SK-N-SH treated with all-trans-retinoic acid at 6 μM for 48 hours (cell line): ENCODE measurements around the gene ZNF205.

Experiments
- ATAC-seq: fragments of 200-7000 bp; cut with Tn5 transposase; 3 replicates; pipeline ENCODE4 v1.9.1; 2020; ENCODE audit warnings: mild to moderate bottlenecking, moderate library complexity
- ARNTL ChIP-seq: fragments of 450-650 bp; formaldehyde crosslinking; IDR thresholded peaks from 2 replicates; pipeline ENCODE4 v1.5.0; 2020; ENCODE audit warnings: low read depth, mild to moderate bottlenecking, moderate library complexity, borderline replicate concordance
- ESRRG ChIP-seq: fragments of 250-450 bp; sonication (Bioruptor Pico); IDR thresholded peaks from 2 replicates; pipeline ENCODE4 v1.6.1; 2021; ENCODE audit warnings: mild to moderate bottlenecking
- GLIS3 ChIP-seq: fragments of 250-450 bp; sonication (Bioruptor Pico); IDR thresholded peaks from 2 replicates; pipeline ENCODE4 v1.5.0; 2020; ENCODE audit warnings: mild to moderate bottlenecking, moderate library complexity
- ISL1 ChIP-seq: fragments of 250-450 bp; sonication (Bioruptor Pico); IDR thresholded peaks from 2 replicates; pipeline ENCODE4 v2.1.2; 2022; ENCODE audit warnings: mild to moderate bottlenecking, moderate library complexity
- OSR1 ChIP-seq: fragments of 250-450 bp; sonication (Bioruptor Pico); IDR thresholded peaks from 2 replicates; pipeline ENCODE4 v1.8.0; 2022; ENCODE audit warnings: moderate library complexity, mild to moderate bottlenecking, inconsistent platforms
- PPARA ChIP-seq: fragments of 250-450 bp; sonication (Bioruptor Pico); IDR thresholded peaks from 2 replicates; pipeline ENCODE4 v1.5.0; 2020; ENCODE audit warnings: mild to moderate bottlenecking, borderline replicate concordance
- RARB ChIP-seq: fragments of 250-450 bp; sonication (Bioruptor Pico); IDR thresholded peaks from 2 replicates; pipeline ENCODE4 v1.8.0; 2021; ENCODE audit warnings: mild to moderate bottlenecking, moderate library complexity
- SNAI2 ChIP-seq: fragments of 250-450 bp; sonication (Bioruptor Pico); IDR thresholded peaks from 2 replicates; pipeline ENCODE4 v1.5.0; 2020; ENCODE audit warnings: mild to moderate bottlenecking, moderate library complexity
- TCF4 ChIP-seq: fragments of 250-450 bp; sonication (Bioruptor Pico); IDR thresholded peaks from 2 replicates; pipeline ENCODE4 v1.8.0; 2021; ENCODE audit warnings: mild to moderate bottlenecking, moderate library complexity, borderline replicate concordance
- TOX ChIP-seq: fragments of 250-450 bp; sonication (Bioruptor Pico); IDR thresholded peaks from 2 replicates; pipeline ENCODE4 v1.8.0; 2021; ENCODE audit warnings: mild to moderate bottlenecking, moderate library complexity, borderline replicate concordance
- ZC3H10 ChIP-seq: fragments of 250-450 bp; sonication (Bioruptor Pico); IDR thresholded peaks from 2 replicates; pipeline ENCODE4 v1.5.1; 2021; ENCODE audit warnings: mild to moderate bottlenecking, moderate library complexity
- ZFP3 ChIP-seq: fragments of 250-450 bp; sonication (Bioruptor Pico); IDR thresholded peaks from 2 replicates; pipeline ENCODE4 v1.5.0; 2020; ENCODE audit warnings: mild to moderate bottlenecking, moderate library complexity
- ZFP30 ChIP-seq: fragments of 450-650 bp; formaldehyde crosslinking; IDR thresholded peaks from 2 replicates; pipeline ENCODE4 v1.5.0; 2022; ENCODE audit warnings: mild to moderate bottlenecking, moderate library complexity
- ZNF565 ChIP-seq: fragments of 450-650 bp; formaldehyde crosslinking; conservative IDR thresholded peaks from 2 replicates; pipeline ENCODE4 v1.5.0; 2020; ENCODE audit warnings: low read depth, mild to moderate bottlenecking, moderate library complexity
- ZNF70 ChIP-seq: fragments of 450-650 bp; formaldehyde crosslinking; IDR thresholded peaks from 2 replicates; pipeline ENCODE4 v1.5.0; 2020; ENCODE audit warnings: mild to moderate bottlenecking, moderate library complexity
- ZNF8 ChIP-seq: fragments of 450-650 bp; formaldehyde crosslinking; IDR thresholded peaks from 2 replicates; pipeline ENCODE4 v1.5.0; 2020; ENCODE audit warnings: mild to moderate bottlenecking, moderate library complexity
- TF ChIP-seq, protein P1 (sequence below): fragments of 250-450 bp; sonication (Bioruptor Pico); IDR thresholded peaks from 2 replicates; pipeline ENCODE4 v1.8.0; 2020; ENCODE audit warnings: mild to moderate bottlenecking, moderate library complexity, borderline replicate concordance
- TF ChIP-seq, protein P2 (sequence below): fragments of 250-450 bp; sonication (Bioruptor Pico); IDR thresholded peaks from 2 replicates; pipeline ENCODE4 v1.5.0; 2020; ENCODE audit warnings: mild to moderate bottlenecking, moderate library complexity
- TF ChIP-seq, protein P3 (sequence below): fragments of 250-450 bp; sonication (Bioruptor Pico); IDR thresholded peaks from 2 replicates; pipeline ENCODE4 v1.5.1; 2021; ENCODE audit warnings: mild to moderate bottlenecking, moderate library complexity

Gene ZNF205

DNA sequence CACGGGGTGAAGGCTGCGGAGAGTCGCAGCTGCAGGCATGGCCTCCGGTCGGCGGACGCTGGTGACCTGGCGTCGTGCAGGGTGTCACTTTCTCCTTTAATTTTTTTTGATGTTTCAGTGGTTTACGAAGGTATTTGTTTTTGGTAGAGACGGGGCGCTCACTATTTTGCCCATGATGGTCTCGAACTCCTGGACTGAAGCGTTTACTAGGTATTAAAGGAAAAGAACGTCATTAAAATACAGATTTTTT is 39.6 kb downstream of the ZNF205 start:
- TF ChIP-seq ZFP30 (CRISPR knock-in tag), result no peak
- TF ChIP-seq ISL1 (CRISPR knock-in tag), result no peak
- TF ChIP-seq, protein P1, sequence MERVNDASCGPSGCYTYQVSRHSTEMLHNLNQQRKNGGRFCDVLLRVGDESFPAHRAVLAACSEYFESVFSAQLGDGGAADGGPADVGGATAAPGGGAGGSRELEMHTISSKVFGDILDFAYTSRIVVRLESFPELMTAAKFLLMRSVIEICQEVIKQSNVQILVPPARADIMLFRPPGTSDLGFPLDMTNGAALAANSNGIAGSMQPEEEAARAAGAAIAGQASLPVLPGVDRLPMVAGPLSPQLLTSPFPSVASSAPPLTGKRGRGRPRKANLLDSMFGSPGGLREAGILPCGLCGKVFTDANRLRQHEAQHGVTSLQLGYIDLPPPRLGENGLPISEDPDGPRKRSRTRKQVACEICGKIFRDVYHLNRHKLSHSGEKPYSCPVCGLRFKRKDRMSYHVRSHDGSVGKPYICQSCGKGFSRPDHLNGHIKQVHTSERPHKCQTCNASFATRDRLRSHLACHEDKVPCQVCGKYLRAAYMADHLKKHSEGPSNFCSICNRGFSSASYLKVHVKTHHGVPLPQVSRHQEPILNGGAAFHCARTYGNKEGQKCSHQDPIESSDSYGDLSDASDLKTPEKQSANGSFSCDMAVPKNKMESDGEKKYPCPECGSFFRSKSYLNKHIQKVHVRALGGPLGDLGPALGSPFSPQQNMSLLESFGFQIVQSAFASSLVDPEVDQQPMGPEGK (CRISPR knock-in tag), result no peak
- no peak for TF ChIP-seq ARNTL (CRISPR knock-in tag)
- no peak for TF ChIP-seq TOX (CRISPR knock-in tag)
- no peak for TF ChIP-seq SNAI2 (CRISPR knock-in tag)
- no peak for TF ChIP-seq PPARA (CRISPR knock-in tag)
- TF ChIP-seq ZNF565 (CRISPR knock-in tag), result no peak
- TF ChIP-seq GLIS3, result no peak
- TF ChIP-seq OSR1, result no peak
- TF ChIP-seq, protein P2, sequence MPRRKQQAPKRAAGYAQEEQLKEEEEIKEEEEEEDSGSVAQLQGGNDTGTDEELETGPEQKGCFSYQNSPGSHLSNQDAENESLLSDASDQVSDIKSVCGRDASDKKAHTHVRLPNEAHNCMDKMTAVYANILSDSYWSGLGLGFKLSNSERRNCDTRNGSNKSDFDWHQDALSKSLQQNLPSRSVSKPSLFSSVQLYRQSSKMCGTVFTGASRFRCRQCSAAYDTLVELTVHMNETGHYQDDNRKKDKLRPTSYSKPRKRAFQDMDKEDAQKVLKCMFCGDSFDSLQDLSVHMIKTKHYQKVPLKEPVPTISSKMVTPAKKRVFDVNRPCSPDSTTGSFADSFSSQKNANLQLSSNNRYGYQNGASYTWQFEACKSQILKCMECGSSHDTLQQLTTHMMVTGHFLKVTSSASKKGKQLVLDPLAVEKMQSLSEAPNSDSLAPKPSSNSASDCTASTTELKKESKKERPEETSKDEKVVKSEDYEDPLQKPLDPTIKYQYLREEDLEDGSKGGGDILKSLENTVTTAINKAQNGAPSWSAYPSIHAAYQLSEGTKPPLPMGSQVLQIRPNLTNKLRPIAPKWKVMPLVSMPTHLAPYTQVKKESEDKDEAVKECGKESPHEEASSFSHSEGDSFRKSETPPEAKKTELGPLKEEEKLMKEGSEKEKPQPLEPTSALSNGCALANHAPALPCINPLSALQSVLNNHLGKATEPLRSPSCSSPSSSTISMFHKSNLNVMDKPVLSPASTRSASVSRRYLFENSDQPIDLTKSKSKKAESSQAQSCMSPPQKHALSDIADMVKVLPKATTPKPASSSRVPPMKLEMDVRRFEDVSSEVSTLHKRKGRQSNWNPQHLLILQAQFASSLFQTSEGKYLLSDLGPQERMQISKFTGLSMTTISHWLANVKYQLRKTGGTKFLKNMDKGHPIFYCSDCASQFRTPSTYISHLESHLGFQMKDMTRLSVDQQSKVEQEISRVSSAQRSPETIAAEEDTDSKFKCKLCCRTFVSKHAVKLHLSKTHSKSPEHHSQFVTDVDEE (CRISPR knock-in tag), result no peak
- TF ChIP-seq ZC3H10 (CRISPR knock-in tag), result no peak
- no peak for TF ChIP-seq TCF4
- TF ChIP-seq ZNF8 (CRISPR knock-in tag), result no peak
- TF ChIP-seq ZFP3 (CRISPR knock-in tag), result no peak
- TF ChIP-seq RARB (CRISPR knock-in tag), result no peak
- TF ChIP-seq ZNF70, result no peak
- no peak for TF ChIP-seq ESRRG (CRISPR knock-in tag)

DNA sequence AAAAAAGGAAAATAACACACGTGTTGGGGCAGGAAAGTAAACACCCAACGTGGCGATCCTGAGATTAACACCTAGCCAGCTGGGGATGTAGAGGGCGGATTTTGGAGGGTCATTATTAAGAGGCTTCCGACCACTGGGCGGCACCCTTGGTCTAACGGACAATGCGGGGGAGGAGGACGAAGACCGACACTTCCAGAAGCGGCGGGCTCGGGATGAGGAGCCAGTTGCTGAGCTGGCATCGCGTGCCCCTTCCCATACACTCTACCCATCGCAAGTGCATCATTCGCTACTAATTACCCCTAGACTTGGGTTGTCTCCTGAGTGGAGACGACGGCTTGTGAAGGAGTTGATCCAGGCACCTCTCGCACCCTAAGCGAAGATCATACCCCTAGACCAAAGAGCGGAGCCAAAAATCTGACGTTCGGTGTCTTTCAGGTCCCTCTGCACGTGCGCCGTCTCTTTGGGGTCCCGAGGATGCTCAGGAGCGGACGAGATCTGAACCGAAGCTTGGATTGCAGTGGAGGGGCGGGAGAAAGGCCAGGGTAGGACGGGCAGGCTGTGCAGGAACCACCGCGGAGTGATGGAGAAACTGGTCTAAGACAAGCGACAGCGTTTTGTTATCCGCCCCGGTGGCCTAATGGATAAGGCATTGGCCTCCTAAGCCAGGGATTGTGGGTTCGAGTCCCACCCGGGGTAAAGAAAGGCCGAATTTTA is 40.0 kb downstream of the ZNF205 start:
- no peak for TF ChIP-seq ZC3H10 (CRISPR knock-in tag)
- no peak for TF ChIP-seq SNAI2 (CRISPR knock-in tag)
- TF ChIP-seq ARNTL (CRISPR knock-in tag), result no peak
- TF ChIP-seq, protein P3, sequence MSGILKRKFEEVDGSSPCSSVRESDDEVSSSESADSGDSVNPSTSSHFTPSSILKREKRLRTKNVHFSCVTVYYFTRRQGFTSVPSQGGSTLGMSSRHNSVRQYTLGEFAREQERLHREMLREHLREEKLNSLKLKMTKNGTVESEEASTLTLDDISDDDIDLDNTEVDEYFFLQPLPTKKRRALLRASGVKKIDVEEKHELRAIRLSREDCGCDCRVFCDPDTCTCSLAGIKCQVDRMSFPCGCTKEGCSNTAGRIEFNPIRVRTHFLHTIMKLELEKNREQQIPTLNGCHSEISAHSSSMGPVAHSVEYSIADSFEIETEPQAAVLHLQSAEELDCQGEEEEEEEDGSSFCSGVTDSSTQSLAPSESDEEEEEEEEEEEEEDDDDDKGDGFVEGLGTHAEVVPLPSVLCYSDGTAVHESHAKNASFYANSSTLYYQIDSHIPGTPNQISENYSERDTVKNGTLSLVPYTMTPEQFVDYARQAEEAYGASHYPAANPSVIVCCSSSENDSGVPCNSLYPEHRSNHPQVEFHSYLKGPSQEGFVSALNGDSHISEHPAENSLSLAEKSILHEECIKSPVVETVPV, result no peak
- TF ChIP-seq ZNF565 (CRISPR knock-in tag), result no peak
- TF ChIP-seq TOX (CRISPR knock-in tag), result no peak
- TF ChIP-seq, protein P1 (CRISPR knock-in tag), result no peak
- TF ChIP-seq ZFP3 (CRISPR knock-in tag), result 0 out of 2 replicates have a peak, but pooled peaks have one; percentile 30
- no peak for TF ChIP-seq GLIS3
- TF ChIP-seq, protein P2 (CRISPR knock-in tag), result peak; percentile 51; the same call in 1 of the 2 replicates
- no peak for TF ChIP-seq ZNF8 (CRISPR knock-in tag)
- TF ChIP-seq TCF4, result no peak
- no peak for TF ChIP-seq ISL1 (CRISPR knock-in tag)
- ATAC-seq, result peak; percentile 28

More for the DNA sequence above, 39.6 kb downstream of the ZNF205 start:
- ATAC-seq, result no peak
